Activated naive CD8-positive, alpha-beta T cell treated with anti-CD3 and anti-CD28 coated beads, Interleukin-2, amount 50 U/mL, for 24 hours (primary cell): ENCODE results near the gene ZC3H8.

ENCODE experiments used
- ATAC-seq: fragments of 150-1000 bp; cut with Tn5 transposase; one replicate; pipeline ENCODE4 v1.10.0; 2021
- DNase-seq: peaks from one replicate; pipeline ENCODE4 v3.0.0; 2021
- H3K27ac Mint-ChIP-seq: one replicate; pipeline ENCODE4 v1.8.0; 2021; ENCODE audit warnings: mild to moderate bottlenecking, mixed read lengths
- H3K27me3 Mint-ChIP-seq: one replicate; pipeline ENCODE4 v1.8.0; 2021; ENCODE audit warnings: mixed read lengths
- H3K36me3 Mint-ChIP-seq: one replicate; pipeline ENCODE4 v1.8.0; 2021; ENCODE audit warnings: low read depth, mixed read lengths
- H3K4me1 Mint-ChIP-seq: one replicate; pipeline ENCODE4 v1.8.0; 2021; ENCODE audit warnings: mixed read lengths
- H3K4me3 Mint-ChIP-seq: one replicate; pipeline ENCODE4 v1.8.0; 2021; ENCODE audit warnings: mild to moderate bottlenecking, moderate library complexity, mixed read lengths
- H3K9me3 Mint-ChIP-seq: one replicate; pipeline ENCODE4 v1.8.0; 2021; ENCODE audit warnings: mixed read lengths

The ZC3H8 gene

DNA sequence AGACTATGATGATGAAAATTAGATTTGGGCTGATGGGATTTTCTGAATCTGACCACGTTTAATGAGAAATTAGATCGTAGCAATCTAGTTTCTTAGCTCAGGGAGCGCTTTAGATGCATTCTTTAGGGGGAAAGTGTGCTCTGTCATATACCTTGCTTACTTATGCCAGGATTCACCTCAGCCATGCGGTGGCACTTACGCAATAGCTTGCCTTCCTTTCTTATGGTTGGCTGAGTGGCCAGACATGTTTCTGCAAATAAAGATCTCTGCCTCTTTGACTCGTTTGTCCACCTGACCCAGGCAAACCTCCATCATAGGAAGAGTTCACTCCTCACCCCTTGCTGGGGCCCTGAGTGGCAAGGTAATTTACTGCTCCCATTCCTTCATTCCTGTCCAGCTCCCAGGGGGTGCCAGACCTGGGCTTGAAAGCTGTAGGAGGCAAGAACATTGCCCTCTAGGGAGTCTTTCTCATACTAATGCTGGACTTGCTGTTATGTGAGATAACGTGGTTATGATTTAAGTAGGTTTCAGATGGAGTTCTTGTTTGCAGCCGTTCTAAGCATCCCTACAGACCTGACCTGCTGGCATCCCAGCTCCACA, 59.6 kb downstream of the ZC3H8 start:
- no peak overlapping the region for H3K27ac Mint-ChIP-seq

DNA sequence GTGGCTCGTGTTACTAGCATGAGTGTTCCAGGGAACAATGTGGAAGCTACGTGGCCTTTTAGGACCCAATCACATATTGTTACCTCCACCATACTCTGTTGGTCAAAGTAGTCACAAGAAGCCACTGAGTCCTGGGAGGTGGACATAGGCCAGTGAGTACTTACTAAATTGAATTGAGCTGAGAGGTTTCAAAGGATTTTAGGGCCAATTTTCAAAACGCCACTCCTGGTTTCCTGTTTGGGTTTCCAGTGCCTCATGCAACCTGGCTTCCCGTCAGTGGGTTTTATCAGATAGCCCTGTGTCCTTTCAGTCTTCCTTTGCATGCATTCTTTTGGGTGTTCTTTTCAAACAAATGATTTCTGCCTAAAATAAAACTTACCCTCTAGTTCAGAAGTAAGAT, 60.4 kb downstream of the ZC3H8 start:
- Mint-ChIP-seq H3K4me1 (peaks cover 36% of the 10 kb centered on the region), H3K27ac (no peak overlapping the region)
- no peak for ATAC-seq

More for the DNA sequence above, 59.6 kb downstream of the ZC3H8 start:
- Mint-ChIP-seq H3K4me3 (no peak overlapping the region), H3K9me3 (no peaks in the 10 kb centered on the region), H3K4me1 (peaks cover 36% of the 10 kb centered on the region), H3K27me3 (no peaks in the 10 kb centered on the region), H3K36me3 (peaks cover 4% of the 10 kb centered on the region)
- ATAC-seq (no peak), DNase-seq (no peak)

DNA sequence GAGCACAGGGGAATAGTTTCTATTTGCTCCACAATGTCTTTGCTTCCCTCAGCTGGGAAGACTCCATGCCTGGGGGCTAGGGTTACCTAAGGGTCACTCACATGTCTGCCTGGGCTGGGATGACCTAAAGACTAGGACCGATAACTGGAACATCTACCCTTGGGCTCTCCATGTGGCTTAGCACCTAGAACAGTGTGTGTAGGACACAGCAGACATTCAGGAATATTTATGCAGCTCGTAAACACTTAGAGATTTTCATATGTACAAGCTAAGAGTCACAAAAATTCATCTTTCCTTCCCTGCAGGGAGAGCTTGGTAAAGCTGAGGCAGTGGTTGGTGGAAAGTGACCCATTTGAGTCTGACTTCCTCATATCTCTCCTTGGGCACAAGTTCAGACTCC, 60.8 kb downstream of the ZC3H8 start:
- no peaks in the 10 kb centered on the region for H3K9me3 Mint-ChIP-seq
- DNase-seq (no peak), ATAC-seq (no peak)
- H3K4me1 Mint-ChIP-seq, result peaks cover 37% of the 10 kb centered on the region
- H3K4me3 Mint-ChIP-seq, result no peak overlapping the region
- H3K27me3 Mint-ChIP-seq, result no peaks in the 10 kb centered on the region
- no peak overlapping the region for H3K27ac Mint-ChIP-seq
- peaks cover 4% of the 10 kb centered on the region for H3K36me3 Mint-ChIP-seq

More for the DNA sequence above, 60.4 kb downstream of the ZC3H8 start:
- H3K9me3 Mint-ChIP-seq, result no peaks in the 10 kb centered on the region
- no peak for DNase-seq
- H3K4me3 Mint-ChIP-seq, result no peak overlapping the region
- H3K36me3 Mint-ChIP-seq, result peaks cover 4% of the 10 kb centered on the region
- no peaks in the 10 kb centered on the region for H3K27me3 Mint-ChIP-seq

DNA sequence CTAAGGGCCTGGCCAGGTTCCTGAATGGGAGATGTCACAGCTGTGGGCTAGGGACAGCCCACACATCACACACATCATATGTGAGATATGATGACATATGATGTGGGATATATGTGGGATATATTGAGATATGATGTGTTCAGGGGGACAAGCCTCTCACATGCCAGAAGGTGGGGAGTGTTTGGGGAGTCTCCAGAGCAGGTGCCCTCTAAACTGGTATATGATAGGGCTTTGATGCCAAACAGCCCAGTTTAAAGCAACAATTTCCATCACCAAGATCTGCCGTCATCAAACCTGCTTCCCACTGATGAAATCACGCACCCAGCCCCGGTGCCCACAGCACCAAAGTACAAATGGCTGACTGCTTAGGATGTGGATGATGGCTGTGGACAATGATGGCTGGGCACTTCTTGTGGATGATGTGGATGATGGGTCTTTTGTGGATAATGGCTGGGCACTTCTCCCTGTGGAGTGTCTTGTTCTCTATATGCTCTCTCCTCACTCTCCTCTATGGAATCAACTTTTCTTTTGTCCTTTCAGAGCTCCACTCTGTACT, 65.8 kb downstream of the ZC3H8 start:
- no peak for DNase-seq

DNA sequence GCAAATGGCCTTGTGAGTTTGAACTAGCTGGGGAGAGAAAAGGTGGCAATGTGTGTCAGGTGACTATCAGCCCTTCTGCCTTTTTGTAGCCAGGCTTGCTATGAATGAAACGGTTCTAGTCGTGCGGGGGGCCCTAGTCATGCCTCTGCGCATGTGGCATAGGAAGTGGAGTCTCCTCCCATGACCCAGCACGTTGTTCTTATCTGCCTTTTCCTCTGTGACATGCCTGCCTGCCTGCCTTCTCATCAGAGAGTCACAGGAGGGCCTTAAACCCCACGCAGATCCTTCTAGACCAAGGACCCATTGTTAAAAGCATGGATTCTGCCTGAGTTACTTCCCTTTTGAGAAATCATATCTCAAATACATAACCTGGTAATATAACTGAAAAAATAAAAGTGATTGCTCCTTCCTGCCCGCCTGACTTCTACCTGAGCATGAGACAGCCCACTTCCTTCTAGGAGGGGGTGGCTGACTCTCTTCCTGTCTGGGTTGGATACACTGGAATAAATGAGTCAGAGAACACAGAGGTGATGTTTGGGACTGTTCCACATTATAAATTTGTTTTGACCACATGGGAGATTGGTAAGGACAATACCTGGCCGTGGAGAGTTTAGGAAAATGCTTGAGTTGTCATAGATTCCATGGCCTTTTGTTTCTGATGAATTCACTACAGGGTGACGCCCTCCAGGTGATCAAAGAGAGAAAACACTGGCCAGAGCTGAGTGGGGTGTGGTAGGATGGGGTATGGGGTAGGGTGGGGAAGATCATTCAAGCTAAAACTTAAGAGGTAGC, 66.8 kb downstream of the ZC3H8 start:
- DNase-seq (peak; percentile 72), ATAC-seq (peak; percentile 81)
- Mint-ChIP-seq H3K4me3 (peak overlapping the region; percentile 58), H3K9me3 (no peaks in the 10 kb centered on the region), H3K4me1 (peaks cover 70% of the 10 kb centered on the region), H3K27me3 (no peaks in the 10 kb centered on the region), H3K27ac (peak overlapping the region; percentile 99), H3K36me3 (peaks cover 15% of the 10 kb centered on the region)

More for the DNA sequence above, 65.8 kb downstream of the ZC3H8 start:
- H3K36me3 Mint-ChIP-seq, result peaks cover 15% of the 10 kb centered on the region
- peaks cover 61% of the 10 kb centered on the region for H3K4me1 Mint-ChIP-seq
- peak overlapping the region; percentile 99 for H3K27ac Mint-ChIP-seq
- no peak for ATAC-seq
- no peak overlapping the region for H3K4me3 Mint-ChIP-seq
- H3K27me3 Mint-ChIP-seq, result no peaks in the 10 kb centered on the region
- H3K9me3 Mint-ChIP-seq, result no peaks in the 10 kb centered on the region

DNA sequence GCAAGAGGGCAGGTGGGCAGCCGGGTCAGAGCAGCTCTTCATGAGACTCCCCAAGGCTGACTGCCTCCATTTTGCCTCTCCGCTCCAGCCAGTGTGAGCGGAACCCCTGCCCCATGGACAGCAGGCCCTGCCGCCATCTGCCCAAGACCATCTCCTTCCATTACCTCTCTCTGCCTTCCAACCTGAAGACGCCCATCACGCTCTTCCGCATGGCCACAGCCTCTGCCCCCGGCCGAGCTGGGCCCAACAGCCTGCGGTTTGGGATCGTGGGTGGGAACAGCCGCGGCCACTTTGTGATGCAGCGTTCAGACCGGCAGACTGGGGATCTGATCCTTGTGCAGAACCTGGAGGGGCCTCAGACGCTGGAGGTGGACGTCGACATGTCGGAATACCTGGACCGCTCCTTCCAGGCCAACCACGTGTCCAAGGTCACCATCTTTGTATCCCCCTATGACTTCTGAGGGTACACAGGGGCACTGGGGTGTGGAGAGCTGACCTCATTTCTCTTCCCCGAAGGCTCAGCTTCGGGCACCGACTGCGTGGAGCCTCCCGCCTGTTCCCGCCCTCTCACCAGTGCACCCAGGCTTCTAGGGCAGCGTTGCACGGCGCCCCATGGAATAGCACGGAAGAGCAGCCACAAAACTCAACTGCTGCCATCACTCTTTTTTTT, 67.7 kb downstream of the ZC3H8 start:
- no peak for ATAC-seq
- peak; percentile 31 for DNase-seq
- Mint-ChIP-seq H3K4me1 (peaks cover 75% of the 10 kb centered on the region), H3K27me3 (no peaks in the 10 kb centered on the region), H3K36me3 (peaks cover 13% of the 10 kb centered on the region), H3K9me3 (no peaks in the 10 kb centered on the region), H3K27ac (peak overlapping the region; percentile 99), H3K4me3 (peak overlapping the region; percentile 58)

DNA sequence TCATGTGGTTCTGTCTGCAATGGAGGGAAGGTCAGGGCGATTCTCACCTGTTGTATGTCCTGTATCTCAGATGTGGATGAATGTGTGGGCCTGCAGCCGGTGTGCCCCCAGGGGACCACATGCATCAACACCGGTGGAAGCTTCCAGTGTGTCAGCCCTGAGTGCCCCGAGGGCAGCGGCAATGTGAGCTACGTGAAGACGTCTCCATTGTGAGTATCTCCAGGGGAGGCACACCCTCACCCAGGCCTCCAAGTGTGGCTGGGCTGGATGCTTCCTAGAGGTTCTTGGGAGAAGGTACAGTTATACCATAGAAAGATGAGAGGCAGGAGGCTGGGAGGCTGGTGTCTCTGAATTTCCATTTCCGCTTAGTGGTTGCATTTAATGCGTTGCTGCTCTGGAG, 69.7 kb downstream of the ZC3H8 start:
- Mint-ChIP-seq H3K9me3 (no peaks in the 10 kb centered on the region), H3K36me3 (peaks cover 11% of the 10 kb centered on the region), H3K27ac (peak overlapping the region; percentile 37), H3K4me1 (peaks cover 76% of the 10 kb centered on the region), H3K4me3 (no peak overlapping the region), H3K27me3 (peaks cover 6% of the 10 kb centered on the region)
- ATAC-seq (no peak), DNase-seq (no peak)

DNA sequence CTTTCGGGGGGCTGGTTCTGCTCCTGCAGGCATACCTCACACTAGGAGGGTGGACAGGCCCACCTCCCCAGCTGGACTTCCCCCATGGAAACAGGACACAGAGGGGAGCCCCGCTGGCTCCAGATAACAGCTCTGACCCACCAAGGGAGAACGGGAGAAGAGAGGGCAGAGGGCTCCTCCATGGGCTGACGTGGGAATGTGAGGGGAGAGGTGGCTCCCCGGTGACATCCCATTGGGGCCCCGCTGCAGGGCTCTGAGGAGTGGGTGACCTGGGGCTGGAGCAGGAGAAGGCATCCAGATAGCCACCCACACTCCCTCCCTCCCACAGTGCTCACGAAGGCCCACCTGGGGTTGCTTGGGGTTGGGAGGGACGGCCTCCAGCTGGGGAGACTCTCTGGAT, 70.7 kb downstream of the ZC3H8 start:
- Mint-ChIP-seq H3K36me3 (peaks cover 11% of the 10 kb centered on the region), H3K4me1 (peaks cover 68% of the 10 kb centered on the region), H3K9me3 (no peaks in the 10 kb centered on the region), H3K27me3 (peaks cover 6% of the 10 kb centered on the region), H3K27ac (peak overlapping the region; percentile 83), H3K4me3 (no peak overlapping the region)
- no peak for ATAC-seq
- no peak for DNase-seq

DNA sequence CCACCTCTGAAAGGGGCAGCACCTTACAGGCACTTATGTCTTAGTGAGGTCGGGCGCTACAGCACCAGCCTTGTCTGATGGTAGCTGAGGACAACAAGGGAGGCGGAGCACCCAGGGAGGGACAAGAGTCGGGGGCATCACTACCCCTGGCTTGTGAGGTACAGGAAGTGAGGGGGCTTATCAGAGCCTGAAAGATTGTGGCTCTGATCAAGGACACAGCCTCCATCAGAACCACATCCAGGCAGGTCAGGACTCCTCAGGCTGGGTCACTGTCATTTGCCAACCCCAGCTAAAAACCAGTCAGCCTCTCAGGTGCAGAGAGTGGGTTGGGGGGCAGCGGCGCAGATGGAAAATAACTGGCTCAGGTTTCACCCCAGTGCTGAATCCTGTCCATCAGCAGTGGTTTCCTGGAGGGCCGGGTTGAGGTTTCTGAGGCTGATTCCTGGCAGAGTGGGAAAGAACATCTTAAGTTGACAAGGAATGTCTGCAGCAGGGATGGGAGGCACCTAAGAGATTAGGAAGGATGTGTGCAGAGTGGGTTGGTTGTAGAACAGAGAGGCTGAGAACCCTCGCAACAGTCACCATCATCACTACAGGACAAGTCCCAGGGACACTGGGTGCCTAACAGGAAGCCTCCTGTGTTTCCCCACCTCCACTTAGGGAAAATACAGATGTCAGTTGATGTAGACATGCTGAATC, 71.4 kb downstream of the ZC3H8 start:
- peak overlapping the region; percentile 83 for H3K27ac Mint-ChIP-seq
- no peaks in the 10 kb centered on the region for H3K9me3 Mint-ChIP-seq
- H3K4me1 Mint-ChIP-seq, result peaks cover 62% of the 10 kb centered on the region
- peaks cover 11% of the 10 kb centered on the region for H3K36me3 Mint-ChIP-seq
- H3K27me3 Mint-ChIP-seq, result peaks cover 6% of the 10 kb centered on the region
- H3K4me3 Mint-ChIP-seq, result peak overlapping the region; percentile 66
- DNase-seq (peak; percentile 17), ATAC-seq (peak; percentile 3)

DNA sequence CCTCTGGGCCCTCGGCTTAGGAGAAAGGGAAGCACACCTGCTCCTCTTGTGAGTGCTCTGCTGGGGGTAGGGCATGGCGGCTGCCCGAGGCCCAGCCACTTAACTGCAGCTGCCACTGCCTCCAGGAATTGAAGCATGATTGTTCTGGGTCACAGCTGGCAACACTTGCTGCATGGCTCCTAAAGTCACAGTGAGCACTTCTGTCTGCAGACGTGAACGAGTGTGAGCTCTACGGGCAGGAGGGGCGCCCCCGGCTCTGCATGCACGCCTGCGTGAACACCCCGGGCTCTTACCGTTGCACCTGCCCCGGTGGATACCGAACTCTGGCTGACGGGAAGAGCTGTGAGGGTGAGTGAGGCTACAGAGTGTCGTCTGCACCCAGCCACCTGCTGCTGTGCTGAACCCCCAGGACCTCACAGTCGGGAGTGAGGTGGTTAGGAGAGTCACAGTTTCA, 72.2 kb downstream of the ZC3H8 start:
- peak overlapping the region; percentile 66 for H3K4me3 Mint-ChIP-seq

DNA sequence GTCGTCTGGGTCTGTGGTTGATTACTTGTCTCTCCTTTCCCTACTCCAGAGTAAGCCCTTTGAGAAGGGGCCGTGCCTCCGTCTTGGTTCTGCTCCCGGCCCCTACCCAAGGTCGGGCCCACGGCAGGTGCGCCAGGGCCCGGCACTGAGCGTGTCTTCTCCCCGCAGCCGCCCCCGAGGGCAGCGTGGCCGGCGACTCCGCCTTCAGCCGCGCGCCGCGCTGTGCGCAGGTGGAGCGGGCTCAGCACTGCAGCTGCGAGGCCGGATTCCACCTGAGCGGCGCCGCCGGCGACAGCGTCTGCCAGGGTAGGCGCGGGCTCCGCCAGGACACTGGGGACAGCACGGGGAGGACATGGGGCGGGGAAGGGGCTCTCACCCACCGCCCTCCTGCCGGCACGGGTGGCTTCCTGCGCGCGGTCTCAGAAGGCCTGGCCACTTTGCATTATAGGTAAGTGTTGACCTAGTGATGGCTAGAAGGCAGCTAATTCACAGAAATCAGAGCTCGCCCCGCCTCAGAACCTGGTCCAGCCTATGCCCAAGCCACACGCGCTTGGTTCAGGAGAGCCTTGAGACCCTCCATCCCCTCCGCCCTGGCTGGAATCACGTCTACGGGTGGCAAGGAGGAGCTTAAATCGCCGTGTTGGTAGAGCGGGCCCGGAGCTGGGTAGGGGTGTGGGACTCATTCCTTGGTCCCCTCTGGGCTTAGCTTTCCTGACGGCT, 73.1 kb downstream of the ZC3H8 start:
- peak overlapping the region; percentile 66 for H3K4me3 Mint-ChIP-seq
- H3K9me3 Mint-ChIP-seq, result no peaks in the 10 kb centered on the region
- peak overlapping the region; percentile 83 for H3K27ac Mint-ChIP-seq
- peaks cover 6% of the 10 kb centered on the region for H3K27me3 Mint-ChIP-seq
- peaks cover 2% of the 10 kb centered on the region for H3K36me3 Mint-ChIP-seq
- H3K4me1 Mint-ChIP-seq, result peaks cover 44% of the 10 kb centered on the region
- DNase-seq, result peak; percentile 35
- no peak for ATAC-seq

More for the DNA sequence above, 72.2 kb downstream of the ZC3H8 start:
- DNase-seq (peak; percentile 50), ATAC-seq (peak; percentile 77)
- Mint-ChIP-seq H3K27me3 (peaks cover 6% of the 10 kb centered on the region), H3K36me3 (peaks cover 6% of the 10 kb centered on the region), H3K27ac (peak overlapping the region; percentile 83), H3K9me3 (no peaks in the 10 kb centered on the region), H3K4me1 (peaks cover 53% of the 10 kb centered on the region)

DNA sequence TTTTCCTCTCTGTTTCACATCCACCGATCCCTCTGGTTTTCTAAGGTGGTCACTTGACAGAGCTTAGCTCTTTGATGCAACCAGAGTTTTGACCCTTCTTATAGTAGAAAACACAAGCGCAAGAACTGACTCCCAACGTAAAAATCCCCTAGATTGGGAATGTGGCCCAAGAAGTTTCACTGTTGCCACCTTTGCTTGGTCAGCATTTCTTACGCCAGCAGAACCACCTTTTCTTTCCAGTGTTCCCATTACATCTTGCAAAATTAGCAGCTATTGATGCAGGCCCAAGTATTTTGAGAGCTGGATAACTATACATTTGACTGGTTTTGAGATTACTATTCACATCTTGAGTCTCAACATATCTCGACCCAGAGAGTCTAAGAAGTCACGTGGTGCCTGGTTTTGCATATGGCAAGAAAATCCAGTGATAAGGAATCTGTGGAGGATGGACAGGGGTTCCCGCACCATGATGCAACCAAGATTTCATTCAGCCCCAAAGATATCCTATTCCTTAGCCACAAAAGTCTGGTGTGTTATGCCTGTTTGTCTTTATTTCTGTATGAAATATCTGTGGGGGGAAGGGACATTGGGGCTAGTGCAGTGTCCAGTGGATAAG, 78.8 kb downstream of the ZC3H8 start:
- Mint-ChIP-seq H3K27me3 (peaks cover 3% of the 10 kb centered on the region), H3K4me3 (no peak overlapping the region), H3K36me3 (no peaks in the 10 kb centered on the region), H3K4me1 (peaks cover 4% of the 10 kb centered on the region), H3K9me3 (no peaks in the 10 kb centered on the region), H3K27ac (no peak overlapping the region)
- ATAC-seq (no peak), DNase-seq (no peak)

DNA sequence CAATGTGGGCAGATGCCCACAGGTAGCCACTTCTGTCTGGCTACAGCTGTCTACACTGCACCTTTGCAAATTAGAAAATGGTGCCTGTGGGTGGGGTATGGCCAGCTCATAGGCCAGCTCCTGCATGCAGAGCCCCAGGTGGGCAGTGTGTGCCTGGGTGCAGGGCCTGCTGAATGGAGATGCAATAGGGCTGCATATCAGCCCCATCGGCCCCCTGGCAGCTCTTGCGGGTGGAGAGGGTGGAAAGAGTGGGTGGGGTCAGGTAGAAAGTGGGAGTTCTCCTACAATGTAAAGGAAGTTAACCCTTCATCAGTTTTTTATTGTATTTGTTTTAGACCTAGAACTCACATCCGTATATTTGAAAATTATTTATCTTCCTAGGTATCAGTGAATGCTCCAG, 79.5 kb downstream of the ZC3H8 start:
- Mint-ChIP-seq H3K36me3 (no peaks in the 10 kb centered on the region), H3K9me3 (no peaks in the 10 kb centered on the region), H3K27me3 (no peaks in the 10 kb centered on the region), H3K27ac (no peak overlapping the region), H3K4me3 (no peak overlapping the region), H3K4me1 (peaks cover 2% of the 10 kb centered on the region)
- DNase-seq (no peak), ATAC-seq (no peak)
